Vagina (tissue), 2 donors: ENCODE data around the gene CTSD. TPM values are rescaled to one million over a fixed set of nuclear protein-coding genes. Genes with fewer than 3 reads are reported as not detected.

Source experiments
- DNase-seq, 2 donors: peaks; one replicate each; pipeline ENCODE4 v3.0.0-alpha.2; 2017; ENCODE audit errors: extremely low spot score in 2 of 2
- H3K27ac ChIP-seq: fragments of 200-600 bp; sonication (generic); one replicate; pipeline ENCODE4 v1.5.1; 2019
- H3K27me3 ChIP-seq: fragments of 200-600 bp; sonication (generic); one replicate; pipeline ENCODE4 v1.5.1; 2019
- H3K36me3 ChIP-seq, 2 donors: fragments of 200-600 bp; sonication (generic); one replicate each; pipeline ENCODE4 v1.5.1; 2017 to 2019
- H3K4me1 ChIP-seq: fragments of 200-600 bp; sonication (generic); one replicate; pipeline ENCODE4 v1.5.1; 2019
- H3K4me3 ChIP-seq, 2 donors: fragments of 200-600 bp; sonication (generic); 1 replicate in 1 of 2; 2 replicates in 1 of 2; pipeline ENCODE4 v1.5.1; 2016 to 2019
- H3K9me3 ChIP-seq: fragments of 200-600 bp; sonication (generic); one replicate; pipeline ENCODE4 v1.5.1; 2019
- POLR2A ChIP-seq, 2 donors: fragments of 450-650 bp; IDR thresholded peaks; one replicate each; pipeline ENCODE4 v1.6.1; 2017; ENCODE audit warnings: antibody characterized with exemption in 2 of 2, mild to moderate bottlenecking in 2 of 2, moderate library complexity in 2 of 2
- POLR2AphosphoS5 ChIP-seq, 2 donors: sonication (generic); formaldehyde crosslinking; IDR thresholded peaks; one replicate each; pipeline ENCODE4 v1.9.0; 2017; ENCODE audit warnings: antibody characterized with exemption in 2 of 2, mild to moderate bottlenecking in 2 of 2, low read depth in 1 of 2; ENCODE audit not compliant: insufficient read depth in 1 of 2
- intact Hi-C: fragments of 100-400 bp; cut with DNase I; formaldehyde crosslinking; loops from one replicate; pipeline ENCODE4 v1.15.1; 2023
- total RNA-seq: library from RNA; depleted of rRNA; stranded (reverse); fragments of >200 nt; gene quantifications from one replicate; pipeline ENCODE4 v1.2.3, GENCODE V29; 2016
- TF ChIP-seq, protein P1 (sequence below), 3 experiments: fragments of 450-650 bp in 2 of 3; fragments of 200-600 bp in 1 of 3; sonication (generic) in 1 of 3; IDR thresholded peaks; one replicate each; pipeline ENCODE4 v1.5.1; 2017 to 2019; ENCODE audit warnings: antibody characterized with exemption in 3 of 3, mild to moderate bottlenecking in 2 of 3, moderate library complexity in 2 of 3

Gene CTSD
- total RNA-seq, 1 donor from 2014 or later = 508 TPM

DNA sequence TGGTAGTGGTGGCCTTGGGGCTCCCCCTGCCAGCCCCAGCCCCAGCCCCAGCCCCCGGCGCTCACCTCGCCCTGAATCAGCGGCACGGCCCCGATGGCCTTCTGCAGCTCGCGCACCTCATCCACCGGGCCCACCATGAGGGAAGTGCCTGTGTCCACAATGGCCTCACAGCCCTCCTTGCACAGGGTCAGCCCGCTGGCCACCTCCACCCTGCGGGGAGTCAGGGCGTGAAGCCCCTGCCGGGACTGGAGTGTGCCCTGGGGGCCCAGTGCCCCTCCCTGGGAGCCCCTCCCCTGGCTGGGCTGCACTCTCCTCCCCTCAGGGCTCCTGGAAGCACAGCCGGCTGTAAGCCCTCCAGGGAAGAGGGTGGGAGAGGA is 9.8 kb downstream of the CTSD start:
- no peak for DNase-seq
- no peak for TF ChIP-seq POLR2AphosphoS5 (IDR thresholded peaks at IDR 0.05; ENCODE audit: insufficient read depth in 1 of 2, low read depth in 1 of 2)
- no peak for TF ChIP-seq POLR2A (IDR thresholded peaks at IDR 0.05)
- TF ChIP-seq, protein P1, sequence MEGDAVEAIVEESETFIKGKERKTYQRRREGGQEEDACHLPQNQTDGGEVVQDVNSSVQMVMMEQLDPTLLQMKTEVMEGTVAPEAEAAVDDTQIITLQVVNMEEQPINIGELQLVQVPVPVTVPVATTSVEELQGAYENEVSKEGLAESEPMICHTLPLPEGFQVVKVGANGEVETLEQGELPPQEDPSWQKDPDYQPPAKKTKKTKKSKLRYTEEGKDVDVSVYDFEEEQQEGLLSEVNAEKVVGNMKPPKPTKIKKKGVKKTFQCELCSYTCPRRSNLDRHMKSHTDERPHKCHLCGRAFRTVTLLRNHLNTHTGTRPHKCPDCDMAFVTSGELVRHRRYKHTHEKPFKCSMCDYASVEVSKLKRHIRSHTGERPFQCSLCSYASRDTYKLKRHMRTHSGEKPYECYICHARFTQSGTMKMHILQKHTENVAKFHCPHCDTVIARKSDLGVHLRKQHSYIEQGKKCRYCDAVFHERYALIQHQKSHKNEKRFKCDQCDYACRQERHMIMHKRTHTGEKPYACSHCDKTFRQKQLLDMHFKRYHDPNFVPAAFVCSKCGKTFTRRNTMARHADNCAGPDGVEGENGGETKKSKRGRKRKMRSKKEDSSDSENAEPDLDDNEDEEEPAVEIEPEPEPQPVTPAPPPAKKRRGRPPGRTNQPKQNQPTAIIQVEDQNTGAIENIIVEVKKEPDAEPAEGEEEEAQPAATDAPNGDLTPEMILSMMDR (IDR thresholded peaks at IDR 0.05) = no peak
- Histone ChIP-seq H3K36me3 (peaks cover 0 to 49% of the 10 kb centered on the region in 2 donors), H3K27ac (no peak overlapping the region), H3K4me3 (no peak overlapping the region), H3K9me3 (no peaks in the 10 kb centered on the region), H3K27me3 (no peaks in the 10 kb centered on the region), H3K4me1 (peaks cover 69% of the 10 kb centered on the region)
- intact Hi-C loops = no loop called here

DNA sequence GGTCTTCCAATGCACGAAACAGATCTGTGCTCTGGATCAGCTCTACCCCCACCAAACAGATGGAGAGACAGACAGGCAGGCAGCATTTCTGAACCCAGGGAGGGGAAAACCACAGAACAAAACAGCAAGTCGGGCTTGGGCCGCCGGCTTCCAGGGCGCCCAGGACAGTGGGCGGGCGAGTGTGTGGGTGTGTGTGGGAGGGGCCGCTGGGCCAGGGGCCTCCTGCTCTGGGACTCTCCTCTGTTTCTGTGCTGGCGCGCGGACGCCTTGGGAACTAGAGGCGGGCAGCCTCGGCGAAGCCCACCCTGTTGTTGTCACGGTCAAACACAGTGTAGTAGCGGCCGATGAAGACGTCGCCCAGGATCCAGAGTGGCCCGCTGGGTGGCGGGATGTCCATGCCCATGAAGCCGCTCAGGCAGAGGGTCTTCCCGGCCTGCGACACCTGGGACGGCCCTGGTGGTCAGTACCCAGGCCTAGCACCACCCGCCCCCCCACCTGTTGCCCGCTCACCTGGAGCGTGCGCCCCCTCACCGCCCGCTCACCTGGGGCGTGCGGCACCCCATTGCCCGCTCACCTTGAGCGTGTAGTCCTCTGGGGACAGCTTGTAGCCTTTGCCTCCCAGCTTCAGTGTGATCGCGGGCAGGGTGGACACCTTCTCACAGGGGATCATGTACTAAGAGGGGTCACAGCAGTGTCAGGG is 10.3 kb downstream of the CTSD start:
- Histone ChIP-seq H3K4me3 (no peak overlapping the region), H3K27me3 (no peaks in the 10 kb centered on the region), H3K36me3 (peaks cover 0 to 48% of the 10 kb centered on the region in 2 donors), H3K4me1 (peaks cover 68% of the 10 kb centered on the region), H3K27ac (no peak overlapping the region), H3K9me3 (no peaks in the 10 kb centered on the region)
- TF ChIP-seq, protein P1 (IDR thresholded peaks at IDR 0.05) = no peak
- no peak for TF ChIP-seq POLR2AphosphoS5 (IDR thresholded peaks at IDR 0.05; ENCODE audit: insufficient read depth in 1 of 2, low read depth in 1 of 2)
- no peak for TF ChIP-seq POLR2A (IDR thresholded peaks at IDR 0.05)
- no peak for DNase-seq
- intact Hi-C loops = no loop called here

DNA sequence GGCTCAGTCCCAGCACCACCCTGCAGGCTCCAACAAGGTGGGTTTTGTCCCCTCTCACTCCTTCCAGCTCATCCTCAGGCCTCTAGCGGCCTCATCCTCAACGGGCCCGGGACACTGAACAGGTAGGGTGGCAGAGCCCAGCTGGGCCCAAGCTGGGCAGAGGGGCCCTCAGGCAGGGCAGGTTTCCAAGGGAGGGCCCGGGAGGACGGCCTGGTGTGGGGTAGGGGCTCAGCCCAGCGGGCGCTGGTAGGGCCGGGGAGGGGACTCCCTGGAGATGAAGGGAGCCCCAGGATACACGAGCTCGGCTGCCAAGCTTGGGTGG is 10.9 kb downstream of the CTSD start:
- intact Hi-C loops = no loop called here
- H3K27ac ChIP-seq = peak overlapping the region; percentile 20
- peaks cover 70% of the 10 kb centered on the region for H3K4me1 ChIP-seq
- no peaks in the 10 kb centered on the region for H3K27me3 ChIP-seq
- H3K36me3 ChIP-seq = peaks cover 0 to 48% of the 10 kb centered on the region in 2 donors
- no peaks in the 10 kb centered on the region for H3K9me3 ChIP-seq
- no peak for TF ChIP-seq POLR2A (IDR thresholded peaks at IDR 0.05)
- TF ChIP-seq POLR2AphosphoS5 (IDR thresholded peaks at IDR 0.05; ENCODE audit: insufficient read depth in 1 of 2, low read depth in 1 of 2) = no peak
- TF ChIP-seq, protein P1 (IDR thresholded peaks at IDR 0.05) = no peak
- no peak for DNase-seq
- no peak overlapping the region for H3K4me3 ChIP-seq

DNA sequence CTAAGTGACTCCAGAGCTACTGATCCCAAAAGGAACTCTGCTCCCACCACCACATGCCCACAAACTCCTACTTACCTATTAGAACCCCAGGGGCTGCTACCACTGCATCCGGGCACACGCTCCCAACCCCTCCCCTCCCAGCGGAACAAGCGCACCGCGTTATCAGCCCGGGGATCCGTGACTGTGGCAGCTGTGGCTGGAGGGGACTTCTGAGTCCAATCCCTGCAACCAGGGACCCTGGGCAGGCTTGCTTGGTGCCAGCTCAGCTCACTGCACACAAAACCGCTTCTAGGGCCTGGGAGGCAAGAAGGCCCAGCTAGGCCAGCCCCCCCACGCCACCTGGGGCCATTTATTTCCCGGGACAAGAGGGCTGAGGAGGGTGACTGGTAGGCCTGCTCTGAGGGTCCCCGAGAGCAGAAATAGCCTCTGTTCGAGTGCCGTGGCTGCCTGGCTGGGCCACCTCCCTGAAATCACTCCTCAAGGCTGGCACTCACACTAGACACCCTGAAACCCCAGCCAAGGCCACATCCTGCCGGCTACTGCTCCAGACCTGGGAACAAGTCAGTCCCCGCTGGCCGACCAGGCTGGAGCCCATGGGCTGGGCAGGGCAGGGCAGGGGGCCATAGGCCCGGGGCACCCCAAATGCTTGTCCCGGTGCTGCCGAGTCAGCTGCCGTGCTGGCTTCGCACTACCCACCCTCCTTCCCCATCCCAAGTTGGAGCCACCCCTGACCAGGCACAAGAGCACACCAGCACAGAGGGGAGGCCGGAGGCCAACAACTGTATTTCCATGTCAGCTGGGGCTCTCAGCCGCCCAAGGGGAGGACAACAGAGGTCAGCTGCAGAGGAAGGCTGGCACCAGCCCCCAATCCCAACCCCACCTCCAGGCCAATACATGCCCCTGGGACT is 11.5 kb downstream of the CTSD start:
- TF ChIP-seq POLR2AphosphoS5 (IDR thresholded peaks at IDR 0.05; ENCODE audit: insufficient read depth in 1 of 2, low read depth in 1 of 2) (no peak), POLR2A (IDR thresholded peaks at IDR 0.05) (no peak)
- TF ChIP-seq, protein P1 (IDR thresholded peaks at IDR 0.05) = no peak
- Histone ChIP-seq H3K27ac (peak overlapping the region; percentile 20), H3K36me3 (peaks cover 0 to 46% of the 10 kb centered on the region in 2 donors), H3K9me3 (no peaks in the 10 kb centered on the region), H3K4me1 (peaks cover 74% of the 10 kb centered on the region), H3K4me3 (no peak overlapping the region), H3K27me3 (no peaks in the 10 kb centered on the region)
- DNase-seq = no peak
- intact Hi-C loops = no loop called here

DNA sequence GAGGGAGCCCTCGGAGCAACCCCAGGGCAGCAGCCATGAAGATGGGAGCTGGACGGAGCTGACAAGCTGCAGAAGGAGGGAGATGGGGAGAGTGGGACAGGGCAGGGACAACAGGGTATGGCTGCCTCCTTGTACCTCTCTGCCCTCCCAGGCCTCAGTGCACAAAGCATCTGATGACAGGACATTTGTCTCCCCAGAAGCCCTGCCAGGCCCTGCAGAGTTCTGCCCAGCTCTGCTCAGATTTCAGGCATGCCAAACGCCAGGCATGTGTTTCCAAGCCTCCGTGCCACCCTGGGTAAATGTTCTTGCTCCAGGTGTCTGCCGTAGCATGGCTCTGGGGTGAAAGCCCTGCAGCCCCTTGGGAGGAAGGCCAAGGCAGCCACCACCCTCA is 12.2 kb downstream of the CTSD start:
- peaks cover 0 to 39% of the 10 kb centered on the region in 2 donors for H3K36me3 ChIP-seq
- DNase-seq = no peak
- no peaks in the 10 kb centered on the region for H3K27me3 ChIP-seq
- no peaks in the 10 kb centered on the region for H3K9me3 ChIP-seq
- H3K4me3 ChIP-seq = no peak overlapping the region
- H3K4me1 ChIP-seq = peaks cover 69% of the 10 kb centered on the region
- H3K27ac ChIP-seq = peak overlapping the region; percentile 72
- TF ChIP-seq POLR2AphosphoS5 (IDR thresholded peaks at IDR 0.05; ENCODE audit: insufficient read depth in 1 of 2, low read depth in 1 of 2) (no peak), POLR2A (IDR thresholded peaks at IDR 0.05) (no peak)
- TF ChIP-seq, protein P1 (IDR thresholded peaks at IDR 0.05) = no peak
- intact Hi-C loops = no loop called here
